ENCODE data around the gene ABI3BP. TPM values are rescaled to one million over a fixed set of nuclear protein-coding genes. Genes with fewer than 3 reads are reported as not detected.
"Not testable (repeated sequence)": the region's sequence is repeated elsewhere in the genome, so short reads cannot be mapped to it uniquely, and the experiment has no call there.

ABI3BP gene
- total RNA-seq, 1 donor from 2014 or later, result 23.6 TPM

- no peak for TF ChIP-seq CTCF (IDR thresholded peaks at IDR 0.05; ENCODE audit: borderline replicate concordance)
- Histone ChIP-seq H3K27me3 (ENCODE audit: low read depth) (no peaks in the 10 kb centered on the region), H3K4me3 (no peak overlapping the region), H3K36me3 (no peaks in the 10 kb centered on the region), H3K27ac (replicated peaks) (peak overlapping the region; percentile 35), H3K9me3 (replicated peaks) (no peaks in the 10 kb centered on the region), H3K4me1 (no peaks in the 10 kb centered on the region)
- intact Hi-C loops (cut with micrococcal nuclease), result no loop called here
- no peak for DNase-seq
Observed at GRCh38 chr3:100947119-100947518, 46.1 kb downstream of the ABI3BP start.

- H3K9me3 ChIP-seq (replicated peaks); H3K36me3 ChIP-seq; H3K4me3 ChIP-seq; DNase-seq; H3K27me3 ChIP-seq (ENCODE audit: low read depth); H3K4me1 ChIP-seq; intact Hi-C loops (cut with micrococcal nuclease); H3K27ac ChIP-seq (replicated peaks): not testable (repeated sequence)
Observed at GRCh38 chr3:100946096-100946495, 47.1 kb downstream of the ABI3BP start.

GRCh38 chr3:100941451-100941850 is 51.8 kb downstream of the ABI3BP start:
- no peaks in the 10 kb centered on the region for H3K4me1 ChIP-seq
- peaks cover 3% of the 10 kb centered on the region for H3K27me3 ChIP-seq (ENCODE audit: low read depth)
- TF ChIP-seq CTCF (IDR thresholded peaks at IDR 0.05; ENCODE audit: borderline replicate concordance), result no peak
- intact Hi-C loops (cut with micrococcal nuclease), result no loop called here
- no peaks in the 10 kb centered on the region for H3K36me3 ChIP-seq
- no peak overlapping the region for H3K4me3 ChIP-seq
- DNase-seq, result no peak
- no peaks in the 10 kb centered on the region for H3K9me3 ChIP-seq (replicated peaks)
- H3K27ac ChIP-seq (replicated peaks), result peak overlapping the region; percentile 56

- peak overlapping the region; percentile 56 for H3K27ac ChIP-seq (replicated peaks)
- no peaks in the 10 kb centered on the region for H3K4me1 ChIP-seq
- no peaks in the 10 kb centered on the region for H3K9me3 ChIP-seq (replicated peaks)
- peak; percentile 18 for DNase-seq
- TF ChIP-seq CTCF (IDR thresholded peaks at IDR 0.05; ENCODE audit: borderline replicate concordance), result no peak
- intact Hi-C loops (cut with micrococcal nuclease), result no loop called here
- H3K4me3 ChIP-seq, result no peak overlapping the region
- peaks cover 3% of the 10 kb centered on the region for H3K27me3 ChIP-seq (ENCODE audit: low read depth)
- H3K36me3 ChIP-seq, result no peaks in the 10 kb centered on the region
Observed at GRCh38 chr3:100941041-100941440, 52.2 kb downstream of the ABI3BP start.

- intact Hi-C loops (cut with micrococcal nuclease), result no loop called here
- DNase-seq, result no peak
- H3K9me3 ChIP-seq (replicated peaks), result no peaks in the 10 kb centered on the region
- H3K4me3 ChIP-seq, result no peak overlapping the region
- no peak for TF ChIP-seq CTCF (IDR thresholded peaks at IDR 0.05; ENCODE audit: borderline replicate concordance)
- H3K4me1 ChIP-seq, result no peaks in the 10 kb centered on the region
- peaks cover 3% of the 10 kb centered on the region for H3K27me3 ChIP-seq (ENCODE audit: low read depth)
- H3K36me3 ChIP-seq, result no peaks in the 10 kb centered on the region
- H3K27ac ChIP-seq (replicated peaks), result no peak overlapping the region
Observed at GRCh38 chr3:100936931-100937330, 56.3 kb downstream of the ABI3BP start.

GRCh38 chr3:100932491-100932890 is 60.7 kb downstream of the ABI3BP start:
- H3K27me3 ChIP-seq (ENCODE audit: low read depth), result peaks cover under 1% of the 10 kb centered on the region
- DNase-seq, result no peak
- H3K4me3 ChIP-seq, result no peak overlapping the region
- no peaks in the 10 kb centered on the region for H3K36me3 ChIP-seq
- H3K27ac ChIP-seq (replicated peaks), result no peak overlapping the region
- no peaks in the 10 kb centered on the region for H3K4me1 ChIP-seq
- TF ChIP-seq CTCF (IDR thresholded peaks at IDR 0.05; ENCODE audit: borderline replicate concordance), result no peak
- intact Hi-C loops (cut with micrococcal nuclease), result no loop called here
- peaks cover 5% of the 10 kb centered on the region for H3K9me3 ChIP-seq (replicated peaks)
